Measurements from ENCODE around the gene PRKCA.
A peak's percentile ranks its signal among the peaks of the same experiment; 100 is the strongest.

PRKCA gene

GRCh38 chr17:66351033-66351432, 48.6 kb downstream of the PRKCA start:
- no peak for TF ChIP-seq CTCF (conservative IDR thresholded peaks at IDR 0.05; ENCODE audit: low read length)
- no peak for DNase-seq (ENCODE audit: low read depth)
- H3K4me3 ChIP-seq (ENCODE audit: low read length): no peak overlapping the region

GRCh38 chr17:66351701-66352100, 49.3 kb downstream of the PRKCA start:
- no peak for DNase-seq (ENCODE audit: low read depth)
- TF ChIP-seq CTCF (conservative IDR thresholded peaks at IDR 0.05; ENCODE audit: low read length): no peak

GRCh38 chr17:66353937-66354401, 51.6 kb downstream of the PRKCA start:
- no peak for TF ChIP-seq CTCF (conservative IDR thresholded peaks at IDR 0.05; ENCODE audit: low read length)
- no peak overlapping the region for H3K4me3 ChIP-seq (ENCODE audit: low read length)
- DNase-seq (ENCODE audit: low read depth): peak; percentile 49

More at GRCh38 chr17:66351701-66352100, 49.3 kb downstream of the PRKCA start:
- no peak overlapping the region for H3K4me3 ChIP-seq (ENCODE audit: low read length)

GRCh38 chr17:66354472-66354871, 52.1 kb downstream of the PRKCA start:
- DNase-seq (ENCODE audit: low read depth): no peak
- no peak overlapping the region for H3K4me3 ChIP-seq (ENCODE audit: low read length)
- no peak for TF ChIP-seq CTCF (conservative IDR thresholded peaks at IDR 0.05; ENCODE audit: low read length)

GRCh38 chr17:66354981-66355380, 52.6 kb downstream of the PRKCA start:
- peak; percentile 79 for DNase-seq (ENCODE audit: low read depth)
- H3K4me3 ChIP-seq (ENCODE audit: low read length): no peak overlapping the region
- TF ChIP-seq CTCF (conservative IDR thresholded peaks at IDR 0.05; ENCODE audit: low read length): no peak

- no peak overlapping the region for H3K4me3 ChIP-seq (ENCODE audit: low read length)
- TF ChIP-seq CTCF (conservative IDR thresholded peaks at IDR 0.05; ENCODE audit: low read length): no peak
- no peak for DNase-seq (ENCODE audit: low read depth)
These were observed 53.1 kb downstream of the PRKCA start for GRCh38 chr17:66355510-66355909.

GRCh38 chr17:66357037-66357436, 54.6 kb downstream of the PRKCA start:
- H3K4me3 ChIP-seq (ENCODE audit: low read length): no peak overlapping the region
- DNase-seq (ENCODE audit: low read depth): no peak
- no peak for TF ChIP-seq CTCF (conservative IDR thresholded peaks at IDR 0.05; ENCODE audit: low read length)
